GM12878 (cell line): ENCODE data around the gene KLRF2. TPM values are rescaled to one million over a fixed set of nuclear protein-coding genes. Genes with fewer than 3 reads are reported as not detected.

ENCODE experiments used
- ATAC-seq: fragments of 200-7000 bp; cut with Tn5 transposase; 3 replicates; pipeline ENCODE4 v1.9.1; 2020; ENCODE audit warnings: mild to moderate bottlenecking, moderate library complexity
- BruUV-seq: library from RNA; stranded (reverse); fragments of 400-500 nt; replicated peaks from 2 replicates; lab custom pipeline; 2021; lab: Mats Ljungman, UMichigan
- CTCF ChIA-PET: fragments of 300-600 bp; sonication (Branson Sonifier 250); formaldehyde crosslinking; extraction: SDS; loops from one replicate; lab custom pipeline; 2021; ENCODE audit warnings: inconsistent platforms; lab: Yijun Ruan, JAX
- POLR2A ChIA-PET: fragments of 350-600 bp; formaldehyde crosslinking; extraction: SDS; loops from one replicate; lab custom pipeline; 2021; ENCODE audit warnings: inconsistent platforms; lab: Charles Lee
- RAD21 ChIA-PET: fragments of 300-600 bp; sonication (Branson Sonifier 250); formaldehyde crosslinking; loops from one replicate; lab custom pipeline; 2023; ENCODE audit warnings: antibody characterized with exemption; ENCODE audit not compliant: unreplicated experiment; lab: Charles Lee
- SMC1A ChIA-PET: fragments of 300-600 bp; sonication (Branson Sonifier 250); formaldehyde crosslinking; loops from one replicate; lab custom pipeline; 2023; ENCODE audit not compliant: unreplicated experiment, uncharacterized antibody; lab: Charles Lee
- DNase-seq: peaks from one replicate; pipeline ENCODE4 v3.0.0-alpha.2; 2011; ENCODE audit warnings: low read depth, low spot score
- FAIRE-seq: peaks from 3 replicates; lab custom pipeline; 2011; peaks lifted over from hg19 to GRCh38; lab: Jason Lieb, UNC
- H2AFZ ChIP-seq: 2 replicates; pipeline ENCODE4 v1.6.0; 2011; ENCODE audit warnings: low read depth, low read length, control low read depth; ENCODE audit not compliant: control insufficient read depth
- H3K27ac ChIP-seq: 2 replicates; pipeline ENCODE4 v1.5.1; 2011; ENCODE audit warnings: control low read depth; ENCODE audit not compliant: control insufficient read depth, insufficient read depth
- H3K27me3 ChIP-seq, 2 experiments: replicated peaks in 1 of 2; 2 replicates each; pipeline versions ENCODE4 v1.6.0 to v1.6.1; 2011; ENCODE audit warnings: low read length in 1 of 2; ENCODE audit not compliant: control insufficient read depth in 2 of 2, insufficient read depth in 2 of 2
- H3K36me3 ChIP-seq, 2 experiments: 2 replicates each; pipeline ENCODE4 v1.5.1; 2011; ENCODE audit warnings: low read length in 1 of 2; ENCODE audit not compliant: control insufficient read depth in 2 of 2, insufficient read depth in 2 of 2
- H3K4me1 ChIP-seq: 2 replicates; pipeline ENCODE4 v1.6.1; 2011; ENCODE audit warnings: mild to moderate bottlenecking, low read length, moderate library complexity, mixed read lengths; ENCODE audit not compliant: control insufficient read depth, insufficient read depth
- H3K4me2 ChIP-seq: 2 replicates; pipeline ENCODE4 v1.6.0; 2011; ENCODE audit warnings: control low read depth; ENCODE audit not compliant: control insufficient read depth, insufficient read depth
- H3K4me3 ChIP-seq: fragments of 200-600 bp; sonication (generic); 2 replicates; pipeline ENCODE4 v1.5.1; 2016
- H3K79me2 ChIP-seq: 2 replicates; pipeline ENCODE4 v1.6.0; 2011; ENCODE audit warnings: low read length; ENCODE audit not compliant: control insufficient read depth, insufficient read depth
- H3K9ac ChIP-seq: 2 replicates; pipeline ENCODE4 v1.8.0; 2011; ENCODE audit warnings: low read length, control low read depth, mixed read lengths; ENCODE audit not compliant: control insufficient read depth, insufficient read depth
- H3K9me3 ChIP-seq: replicated peaks from 3 replicates; pipeline ENCODE4 v1.5.1; 2011; ENCODE audit warnings: mild to moderate bottlenecking, low read length; ENCODE audit not compliant: control insufficient read depth, insufficient read depth
- H4K20me1 ChIP-seq: 2 replicates; pipeline ENCODE4 v1.6.0; 2011; ENCODE audit not compliant: control insufficient read depth, insufficient read depth
- EED ChIP-seq: sonication (generic); IDR thresholded peaks from 2 replicates; pipeline ENCODE4 v1.6.1; 2016; ENCODE audit warnings: antibody characterized with exemption, low read depth
- EP300 ChIP-seq, 2 experiments: fragments of 150-350 bp in 1 of 2; IDR thresholded peaks; 2 replicates each; pipeline ENCODE4 v1.6.1; 2011 to 2012; ENCODE audit warnings: low read depth in 2 of 2, low read length in 2 of 2, borderline replicate concordance in 1 of 2, improper control_type of control experiment in 1 of 2, inconsistent platforms in 1 of 2; ENCODE audit not compliant: control insufficient read depth in 1 of 2
- ETV6 ChIP-seq, 2 experiments: fragments of 450-650 bp in 1 of 2; IDR thresholded peaks in 1 of 2; conservative IDR thresholded peaks in 1 of 2; 2 replicates each; pipeline ENCODE4 v1.6.1; 2014; ENCODE audit warnings: antibody characterized with exemption in 1 of 2, borderline replicate concordance in 1 of 2, low read depth in 1 of 2, mild to moderate bottlenecking in 1 of 2, moderate library complexity in 1 of 2
- GABPA ChIP-seq: IDR thresholded peaks from 2 replicates; pipeline ENCODE4 v1.6.1; 2014; ENCODE audit warnings: antibody characterized with exemption, low read depth, mild to moderate bottlenecking, inconsistent platforms
- IKZF2 ChIP-seq, 2 experiments: fragments of 450-650 bp; IDR thresholded peaks; 2 replicates each; pipeline ENCODE4 v1.6.1; 2017; ENCODE audit warnings: mild to moderate bottlenecking in 2 of 2, moderate library complexity in 2 of 2
- MYB ChIP-seq: fragments of 150-350 bp; IDR thresholded peaks from 2 replicates; pipeline ENCODE4 v1.6.1; 2014; ENCODE audit warnings: mild to moderate bottlenecking, low read depth, low read length, borderline replicate concordance
- NBN ChIP-seq: fragments of 450-650 bp; IDR thresholded peaks from 2 replicates; pipeline ENCODE4 v1.6.1; 2016
- NFYB ChIP-seq: IDR thresholded peaks from 2 replicates; pipeline ENCODE4 v1.6.1; 2011; ENCODE audit warnings: low read depth, mild to moderate bottlenecking, low read length, improper control_type of control experiment, moderate library complexity; ENCODE audit not compliant: insufficient read depth
- POU2F2 ChIP-seq: IDR thresholded peaks from 3 replicates; pipeline ENCODE4 v1.6.1; 2011; ENCODE audit warnings: low read depth, mild to moderate bottlenecking, low read length, borderline replicate concordance
- RFX5 ChIP-seq: IDR thresholded peaks from 2 replicates; pipeline ENCODE4 v1.6.1; 2011; ENCODE audit warnings: low read depth, low read length, improper control_type of control experiment
- RUNX3 ChIP-seq: IDR thresholded peaks from 2 replicates; pipeline ENCODE4 v1.6.1; 2012; ENCODE audit warnings: low read length, inconsistent platforms
- SIN3A ChIP-seq: IDR thresholded peaks from 2 replicates; pipeline ENCODE4 v1.6.1; 2012; ENCODE audit warnings: low read depth, low read length, improper control_type of control experiment
- SMAD1 ChIP-seq: fragments of 450-650 bp; IDR thresholded peaks from 2 replicates; pipeline ENCODE4 v1.6.1; 2018; ENCODE audit warnings: mild to moderate bottlenecking, low read depth; ENCODE audit not compliant: partially characterized antibody
- SPI1 ChIP-seq: IDR thresholded peaks from 2 replicates; pipeline ENCODE4 v1.6.1; 2011; ENCODE audit warnings: low read depth, mild to moderate bottlenecking, low read length, moderate library complexity, borderline replicate concordance; ENCODE audit not compliant: insufficient read depth
- SREBF1 ChIP-seq: IDR thresholded peaks from 2 replicates; pipeline ENCODE4 v1.6.1; 2012; ENCODE audit warnings: mild to moderate bottlenecking, low read length
- ZNF24 ChIP-seq: fragments of 450-650 bp; IDR thresholded peaks from 2 replicates; pipeline ENCODE4 v1.6.1; 2017; ENCODE audit warnings: antibody characterized with exemption, mild to moderate bottlenecking
- ZNF622 ChIP-seq: fragments of 450-650 bp; IDR thresholded peaks from 2 replicates; pipeline ENCODE4 v1.6.1; 2017; ENCODE audit warnings: mild to moderate bottlenecking, inconsistent platforms
- WGBS: methylation state at CpG from one replicate; pipeline ENCODE4 v1.1.6; 2016; ENCODE audit warnings: low lambda C conversion rate; ENCODE audit not compliant: insufficient replicate concordance, insufficient coverage; ENCODE audit errors: missing lambda C conversion rate; 5-methylcytosine and 5-hydroxymethylcytosine counted together
- in situ Hi-C: fragments of 300-500 bp; cut with MboI; formaldehyde crosslinking; loops from 9 replicates; pipeline ENCODE4 v1.14.3; 2018; ENCODE audit warnings: mixed read lengths
- intact Hi-C: fragments of 100-400 bp; cut with micrococcal nuclease; formaldehyde crosslinking; loops from one replicate; pipeline ENCODE4 v1.14.2; 2022; ENCODE audit not compliant: unreplicated experiment
- polyA plus RNA-seq, 11 experiments: library from polyadenylated mRNA; depleted of rRNA in 4 of 11; unstranded in 6 of 11; stranded (reverse) in 5 of 11; fragments of >200 nt; fragmentation: Nextera tagmentation in 4 of 11; fragmentation: Illumina TruSeq in 1 of 11; extraction: Ambion mirVana in 4 of 11; extraction: Trizol in 1 of 11; gene quantifications; 1 replicate in 1 of 11; 2 replicates in 10 of 11; pipeline versions ENCODE4 v1.2.1 to v1.2.3, GENCODE V29; 2011 to 2016; ENCODE audit warnings: inconsistent platforms in 2 of 11, missing spikeins in 2 of 11, low read depth in 1 of 11
- total RNA-seq, 4 experiments: library from RNA; depleted of rRNA in 3 of 4; stranded (reverse); fragments of >200 nt in 3 of 4; fragmentation: Illumina TruSeq in 1 of 4; extraction: Trizol in 1 of 4; gene quantifications; 2 replicates each; pipeline versions ENCODE4 v1.2.1 to v1.2.3, GENCODE V29; 2013 to 2021
- TF ChIP-seq, protein P1 (sequence below): fragments of 450-650 bp; IDR thresholded peaks from 2 replicates; pipeline ENCODE4 v1.6.1; 2017; ENCODE audit warnings: borderline replicate concordance

Gene KLRF2
- total and polyA plus RNA-seq, 10 of the 15 experiments (the other 5 are each of a cell fraction or from before 2014, with no cell fraction given), result 0.15 to 2.1 (median 0.26) TPM; not detected in 6

DNA sequence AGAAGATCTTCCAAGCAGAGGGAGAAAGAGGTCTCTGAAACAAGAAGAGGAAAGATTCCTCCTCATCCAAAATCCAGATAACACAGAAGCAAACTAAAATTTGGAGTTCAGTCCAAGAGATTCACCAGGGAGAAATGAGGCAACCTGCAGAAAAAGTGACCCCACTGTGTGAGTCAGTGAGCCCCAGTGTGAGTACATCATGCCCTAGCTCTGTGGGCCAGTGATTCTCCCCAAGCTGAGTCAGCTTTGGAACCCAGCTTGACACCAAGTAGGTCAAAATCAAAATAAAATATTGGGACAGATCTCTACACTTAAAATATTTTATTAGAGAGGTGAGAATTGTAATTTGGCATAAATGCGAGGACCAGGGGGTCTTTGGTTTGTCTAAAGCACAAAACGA lies 29.4 kb upstream of the KLRF2 start:
- no peak overlapping the region for H2AFZ ChIP-seq
- H3K9me3 ChIP-seq, result no peaks in the 10 kb centered on the region
- CTCF ChIA-PET, result interaction anchor here (1.2 kb wide), 1 partner anchor 38 kb away, joined by 11 read pairs; no protein-coding TSS in a partner anchor
- FAIRE-seq (no peak), ATAC-seq (no peak), DNase-seq (no peak)
- TF ChIP-seq ZNF24, result no peak
- TF ChIP-seq NBN, result no peak
- TF ChIP-seq GABPA, result no peak
- no peak for TF ChIP-seq EED
- no peak for TF ChIP-seq EP300 (IDR thresholded peaks at IDR 0.05; ENCODE audit: borderline replicate concordance in 1 of 2, control insufficient read depth in 1 of 2, low read depth in 2 of 2, low read length in 2 of 2)
- TF ChIP-seq ETV6 (conservative IDR thresholded peaks at IDR 0.05 in 1 of 2, IDR thresholded peaks at IDR 0.05 in 1 of 2; ENCODE audit: borderline replicate concordance in 1 of 2, low read depth in 1 of 2), result no peak
- no peak for TF ChIP-seq SIN3A
- no peak for TF ChIP-seq RUNX3
- no peak for TF ChIP-seq NFYB
- TF ChIP-seq, protein P1, sequence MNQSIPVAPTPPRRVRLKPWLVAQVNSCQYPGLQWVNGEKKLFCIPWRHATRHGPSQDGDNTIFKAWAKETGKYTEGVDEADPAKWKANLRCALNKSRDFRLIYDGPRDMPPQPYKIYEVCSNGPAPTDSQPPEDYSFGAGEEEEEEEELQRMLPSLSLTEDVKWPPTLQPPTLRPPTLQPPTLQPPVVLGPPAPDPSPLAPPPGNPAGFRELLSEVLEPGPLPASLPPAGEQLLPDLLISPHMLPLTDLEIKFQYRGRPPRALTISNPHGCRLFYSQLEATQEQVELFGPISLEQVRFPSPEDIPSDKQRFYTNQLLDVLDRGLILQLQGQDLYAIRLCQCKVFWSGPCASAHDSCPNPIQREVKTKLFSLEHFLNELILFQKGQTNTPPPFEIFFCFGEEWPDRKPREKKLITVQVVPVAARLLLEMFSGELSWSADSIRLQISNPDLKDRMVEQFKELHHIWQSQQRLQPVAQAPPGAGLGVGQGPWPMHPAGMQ, result no peak
- no peak for TF ChIP-seq SMAD1
- no peak for TF ChIP-seq IKZF2 (IDR thresholded peaks at IDR 0.05)
- no peak for TF ChIP-seq ZNF622
- no peak for TF ChIP-seq MYB
- TF ChIP-seq SREBF1, result no peak
- no peak for TF ChIP-seq SPI1
- no peak for TF ChIP-seq POU2F2
- TF ChIP-seq RFX5, result no peak
- H3K27me3 ChIP-seq, result no peaks in the 10 kb centered on the region
- no peak overlapping the region for H3K4me3 ChIP-seq
- no peak overlapping the region for H3K4me2 ChIP-seq
- no peak overlapping the region for H3K27ac ChIP-seq
- intact Hi-C loops, result no loop called here
- H3K9ac ChIP-seq, result no peak overlapping the region
- SMC1A ChIA-PET, result interaction anchor here (0.7 to 1.5 kb wide), 2 partner anchors 52 to 808 kb away, joined by 5 to 6 read pairs; no protein-coding TSS in a partner anchor
- H3K36me3 ChIP-seq, result no peaks in the 10 kb centered on the region
- WGBS, result 7% methylated on average over 2 of the region's 2 CpGs
- RAD21 ChIA-PET, result no interaction called here
- POLR2A ChIA-PET, result no interaction called here
- in situ Hi-C loops, result no loop called here
- no peaks in the 10 kb centered on the region for H4K20me1 ChIP-seq
- no peaks in the 10 kb centered on the region for H3K79me2 ChIP-seq
- no peaks in the 10 kb centered on the region for H3K4me1 ChIP-seq
- BruUV-seq, result no TSS peak
